Stimulated activated CD4-positive, alpha-beta T cell treated with anti-CD3 and anti-CD28 coated beads, Interleukin-12 subunit alpha, Interleukin-12 subunit beta, amount 100 ng/mL, for 24 hours (primary cell): Measurements from ENCODE around the gene FBF1.

Source experiments
- DNase-seq, 2 experiments: peaks; one replicate each; pipeline ENCODE4 v3.0.0-alpha.2; 2020; ENCODE audit warnings: low read depth in 2 of 2

FBF1 gene

DNA sequence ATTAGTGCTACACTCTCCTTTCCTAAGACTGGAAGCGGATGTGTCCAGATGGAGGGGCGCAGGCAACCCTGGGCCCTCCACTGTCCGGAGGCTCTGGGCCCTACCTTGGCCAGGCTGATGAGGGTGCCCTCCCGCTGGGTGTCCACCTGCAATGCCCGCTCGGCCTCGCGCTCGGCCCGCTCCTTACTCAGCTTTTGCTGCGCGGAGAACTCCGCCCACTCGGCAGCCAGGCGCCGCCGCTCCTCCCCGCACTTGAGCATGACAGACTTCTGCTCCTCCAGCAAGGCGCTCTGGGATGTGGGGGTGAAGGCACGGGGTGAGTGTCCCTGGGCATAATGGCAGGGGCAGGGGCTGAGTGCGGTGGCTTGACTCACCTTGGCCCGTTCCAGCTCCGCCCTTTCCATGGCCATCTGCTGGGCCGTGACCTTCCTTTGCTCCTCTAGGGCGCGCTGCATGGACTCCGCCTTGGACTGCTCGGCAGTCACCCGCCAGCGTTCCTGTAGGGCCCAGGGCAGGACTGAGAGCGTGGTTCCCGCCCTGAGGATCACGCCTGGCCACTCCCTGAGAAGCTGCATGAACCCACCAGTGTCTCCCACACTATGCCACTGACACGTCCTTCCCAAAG, 26.1 kb downstream of the FBF1 start:
- DNase-seq: no peak

GRCh38 chr17:75913537-75914210, 27.2 kb downstream of the FBF1 start:
- DNase-seq: no peak

GRCh38 chr17:75910699-75911098, 30.1 kb downstream of the FBF1 start:
- DNase-seq: no peak

DNA sequence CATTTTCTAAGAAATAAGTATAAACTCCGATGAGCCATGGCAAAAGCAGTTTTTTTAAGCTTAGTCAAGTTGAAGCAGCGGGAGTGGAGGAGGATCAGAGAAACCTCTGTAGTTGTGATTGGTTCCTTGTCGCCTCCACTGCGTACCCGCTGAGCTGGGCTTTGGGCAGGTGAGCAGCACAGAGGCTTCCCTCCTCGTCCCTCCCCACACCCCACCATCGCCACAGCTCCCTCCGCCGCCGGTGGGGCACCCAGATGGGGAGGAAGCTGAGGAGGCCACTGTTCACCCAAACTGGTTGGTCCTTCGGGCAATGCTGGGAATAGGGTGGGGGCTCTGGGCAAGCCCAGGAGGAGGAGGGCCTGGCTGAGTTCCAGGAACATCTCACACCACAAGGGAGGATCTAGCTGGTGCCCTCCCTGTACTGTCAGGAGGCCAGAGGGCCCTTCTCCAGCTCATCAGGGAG, 31.0 kb downstream of the FBF1 start:
- no peak for DNase-seq

DNA sequence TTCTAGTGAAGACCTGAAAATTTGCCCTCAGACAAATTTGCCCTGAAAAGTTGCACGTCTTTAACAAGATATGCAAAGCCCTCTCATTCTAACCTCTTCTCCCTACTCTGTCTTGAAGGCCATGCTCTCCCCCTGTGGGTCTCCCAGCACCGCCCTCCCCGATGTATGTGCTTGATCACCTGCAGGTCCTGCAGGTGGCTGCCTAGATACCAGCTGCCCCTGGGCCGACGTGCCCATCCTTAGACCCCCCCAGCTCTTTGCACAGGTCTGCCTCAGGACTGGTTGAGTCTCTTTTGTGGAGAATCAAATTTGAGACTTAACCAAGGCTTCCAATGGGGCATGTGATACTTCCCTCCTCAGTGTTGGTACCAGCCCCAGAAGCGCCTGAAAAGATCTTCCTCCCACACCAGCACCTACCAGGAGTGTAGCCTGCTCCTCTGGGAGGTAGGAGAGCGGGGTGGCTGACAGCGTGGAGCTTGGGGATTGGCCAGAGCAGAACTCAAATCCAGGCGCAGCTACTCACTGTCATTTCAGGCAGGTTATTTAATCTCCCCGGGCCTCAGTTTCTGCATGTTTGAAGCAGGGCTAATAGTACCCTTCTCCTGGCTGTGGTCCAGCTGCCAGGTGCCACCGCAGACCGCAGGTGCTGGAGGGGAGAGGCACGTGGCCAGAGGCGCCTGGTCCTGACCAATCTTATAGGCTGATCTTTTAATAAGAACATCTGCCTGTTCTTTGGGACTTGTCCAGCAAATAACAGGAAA, 31.6 kb downstream of the FBF1 start:
- no peak for DNase-seq

- no peak for DNase-seq
These were observed 32.6 kb downstream of the FBF1 start for GRCh38 chr17:75908201-75908600.

- DNase-seq: no peak
These were observed 34.5 kb downstream of the FBF1 start for GRCh38 chr17:75906143-75906884.

DNA sequence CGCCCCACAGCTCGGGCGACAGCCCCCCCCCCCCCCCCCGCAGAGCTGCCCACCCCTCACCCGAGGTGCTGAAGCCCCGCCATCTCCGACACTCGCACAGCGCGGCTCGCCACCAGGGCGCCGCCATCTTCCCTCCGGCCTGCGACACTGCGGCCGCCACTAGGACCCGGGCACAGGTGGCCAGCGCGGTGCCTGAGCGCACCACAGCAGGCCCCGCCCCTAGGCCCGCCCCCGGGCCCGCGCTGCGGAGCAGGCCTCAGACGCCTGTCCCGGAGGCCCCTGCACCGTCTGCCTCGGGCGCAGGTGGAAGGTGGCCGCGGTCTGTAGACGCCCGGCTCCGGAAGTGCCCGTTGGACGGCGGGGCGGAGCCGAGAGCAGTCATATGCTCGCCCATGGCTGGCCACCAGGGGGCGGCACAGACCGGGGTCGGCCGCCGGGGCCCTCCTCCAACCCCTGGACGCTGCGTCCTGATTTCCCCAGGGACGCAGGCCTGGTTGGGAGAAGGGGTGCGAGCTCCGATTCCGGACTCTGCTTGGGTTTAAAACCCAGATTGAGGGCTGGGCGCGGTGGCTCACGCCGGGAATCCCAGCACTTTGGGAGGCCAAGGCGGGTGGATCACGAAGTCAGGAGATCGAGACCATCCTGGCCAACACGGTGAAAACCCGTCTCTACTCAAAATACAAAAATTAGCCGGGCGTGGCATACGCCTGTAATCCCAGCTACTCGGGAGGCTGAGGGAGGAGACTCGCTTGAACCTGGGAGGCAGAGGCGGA, 35.9 kb downstream of the FBF1 start, which contains the start of gene MRPL38:
Gene MRPL38, minus strand, starts transcription at position 136 of the 773 bp plus-strand sequence. Its CDS starts 9 bp downstream, at position 127.
- peak; percentile 87 to 91 for DNase-seq

DNA sequence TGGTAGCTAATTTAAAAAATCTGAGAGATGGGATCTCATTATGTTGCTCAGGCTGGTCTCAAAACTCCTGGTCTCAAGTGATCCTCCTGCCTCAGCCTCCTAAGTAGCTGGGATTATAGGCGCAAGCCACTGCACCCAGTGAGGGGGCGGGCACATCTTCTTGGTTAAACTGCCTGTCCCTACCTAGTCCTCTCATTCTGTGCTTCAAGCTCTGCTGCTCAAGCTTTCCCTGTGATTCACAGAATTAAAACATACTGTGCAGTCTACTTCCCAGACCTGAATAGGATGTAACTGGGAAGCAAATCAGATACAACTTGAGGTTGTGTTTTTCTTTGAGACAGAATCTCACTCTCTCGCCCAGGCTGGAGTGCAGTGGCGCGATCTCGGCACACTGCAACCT, 38.4 kb downstream of the FBF1 start:
- DNase-seq: no peak

DNA sequence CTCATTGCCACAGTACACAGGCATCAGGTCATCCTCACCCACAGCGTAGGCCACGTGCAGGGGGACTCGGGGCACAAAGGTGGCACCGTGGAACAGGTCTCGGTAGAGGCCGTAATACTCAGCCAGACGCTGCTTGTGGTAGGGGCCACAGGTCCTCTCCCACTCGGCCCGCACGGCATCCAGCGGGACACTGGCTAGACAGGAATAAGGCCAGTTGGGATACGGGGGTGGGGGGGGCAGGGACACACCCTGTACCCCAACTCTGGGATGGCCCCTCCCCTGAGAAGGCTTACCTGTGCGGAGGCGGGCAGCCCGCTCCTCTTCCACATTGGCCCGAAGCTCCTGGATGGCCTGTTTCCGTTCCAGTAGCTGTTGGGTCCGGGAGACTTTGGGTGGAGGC, 39.1 kb downstream of the FBF1 start:
- no peak for DNase-seq

- no peak for DNase-seq
These were observed 39.9 kb downstream of the FBF1 start for GRCh38 chr17:75900691-75901533.

DNA sequence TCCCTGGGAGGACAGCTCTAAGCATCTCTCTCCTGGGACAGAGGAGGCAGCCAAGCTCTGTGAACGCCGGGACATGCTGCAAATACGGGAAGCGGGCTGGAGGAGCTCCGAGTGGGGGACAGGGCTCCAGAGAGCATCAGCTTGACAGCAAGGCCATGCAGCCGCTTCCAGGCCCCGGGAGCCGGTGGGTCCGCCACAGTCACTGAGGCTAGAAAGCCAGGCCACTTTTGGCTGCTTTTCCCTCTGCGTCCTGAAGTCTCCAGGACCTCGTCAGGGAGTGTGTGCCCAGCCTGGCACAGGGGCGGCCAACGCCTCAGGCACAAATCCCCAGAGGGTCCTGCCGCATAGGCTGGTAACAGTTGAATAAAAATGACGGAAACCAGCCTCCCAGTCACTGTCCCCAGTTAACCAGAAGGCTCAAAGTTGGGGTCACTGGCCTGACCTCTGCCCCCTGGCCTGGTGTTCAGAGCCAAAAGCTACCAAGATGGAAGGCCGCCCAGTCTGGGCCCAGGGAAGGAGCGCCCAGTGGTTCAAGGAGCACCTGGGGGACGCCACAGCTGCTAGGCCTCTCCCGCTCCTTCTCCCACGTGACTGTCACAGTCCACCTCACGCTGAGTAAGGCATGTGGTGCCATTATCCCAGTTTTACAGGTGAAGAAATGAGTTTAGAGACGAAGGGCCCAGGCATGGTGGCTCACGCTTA, 40.9 kb downstream of the FBF1 start:
- DNase-seq: no peak

- no peak for DNase-seq
These were observed 41.5 kb downstream of the FBF1 start for GRCh38 chr17:75899353-75899752.

DNA sequence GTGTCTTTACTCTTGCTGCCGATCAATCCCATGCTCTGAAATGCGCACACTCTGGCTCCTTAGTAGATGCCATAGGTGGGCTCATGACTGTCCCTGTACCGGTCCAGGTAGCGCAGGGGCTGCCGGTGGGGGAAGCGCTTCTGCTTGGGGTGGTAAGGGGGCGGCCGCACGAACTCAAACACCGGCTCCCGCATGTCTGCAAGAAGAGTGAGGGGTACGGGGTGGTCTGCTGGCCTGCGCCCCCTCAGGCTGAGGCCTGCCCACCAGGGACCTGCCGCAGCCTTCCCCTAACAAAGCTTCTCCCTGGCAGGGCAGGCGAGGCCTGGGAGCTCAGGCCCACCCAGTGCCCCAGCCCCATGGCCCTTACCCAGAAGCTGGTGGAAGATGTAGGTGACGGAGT, 42.1 kb downstream of the FBF1 start:
- no peak for DNase-seq

GRCh38 chr17:75898065-75898464, 42.8 kb downstream of the FBF1 start:
- no peak for DNase-seq

DNA sequence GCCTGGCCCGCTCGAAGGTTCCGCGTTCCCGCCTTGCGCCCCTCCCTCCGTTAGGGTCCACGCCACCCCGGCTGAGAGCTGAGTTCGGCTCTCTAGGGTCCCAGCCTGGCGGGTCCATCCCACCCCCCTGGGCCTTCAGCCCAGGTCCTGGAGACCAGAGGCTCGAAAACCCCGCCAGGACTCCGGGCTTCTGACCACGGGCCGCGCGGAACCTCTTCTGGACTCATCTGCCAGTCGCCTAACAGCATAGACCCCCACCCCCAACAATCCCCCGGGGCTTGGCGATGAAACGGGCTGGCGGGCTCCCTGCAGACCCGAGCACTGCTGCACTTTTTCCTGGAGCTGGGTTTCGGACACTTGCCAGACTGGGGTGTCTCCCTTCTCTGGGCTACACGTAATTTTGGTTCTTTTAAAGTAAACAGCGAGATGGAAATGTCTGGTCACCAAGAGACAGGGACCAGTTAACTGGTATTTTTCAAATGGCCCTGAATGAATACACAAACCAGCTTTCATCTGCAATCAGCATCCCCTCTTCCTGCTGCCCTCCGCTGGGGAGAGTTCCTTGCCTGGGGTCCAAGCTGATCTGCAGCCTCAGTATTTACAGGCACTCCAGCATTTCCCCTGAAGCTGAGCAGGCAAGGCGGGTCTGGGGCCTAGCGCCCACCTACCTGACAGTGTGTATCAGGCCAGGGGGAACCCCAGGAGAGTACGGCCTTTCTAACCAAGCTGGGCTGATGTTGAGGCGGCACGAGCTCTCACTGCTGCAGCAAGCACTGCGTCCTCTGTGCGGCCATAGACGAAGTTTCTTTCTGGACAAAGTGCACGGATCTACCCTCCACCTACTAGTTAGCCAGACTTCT, 43.5 kb downstream of the FBF1 start:
- DNase-seq: no peak

DNA sequence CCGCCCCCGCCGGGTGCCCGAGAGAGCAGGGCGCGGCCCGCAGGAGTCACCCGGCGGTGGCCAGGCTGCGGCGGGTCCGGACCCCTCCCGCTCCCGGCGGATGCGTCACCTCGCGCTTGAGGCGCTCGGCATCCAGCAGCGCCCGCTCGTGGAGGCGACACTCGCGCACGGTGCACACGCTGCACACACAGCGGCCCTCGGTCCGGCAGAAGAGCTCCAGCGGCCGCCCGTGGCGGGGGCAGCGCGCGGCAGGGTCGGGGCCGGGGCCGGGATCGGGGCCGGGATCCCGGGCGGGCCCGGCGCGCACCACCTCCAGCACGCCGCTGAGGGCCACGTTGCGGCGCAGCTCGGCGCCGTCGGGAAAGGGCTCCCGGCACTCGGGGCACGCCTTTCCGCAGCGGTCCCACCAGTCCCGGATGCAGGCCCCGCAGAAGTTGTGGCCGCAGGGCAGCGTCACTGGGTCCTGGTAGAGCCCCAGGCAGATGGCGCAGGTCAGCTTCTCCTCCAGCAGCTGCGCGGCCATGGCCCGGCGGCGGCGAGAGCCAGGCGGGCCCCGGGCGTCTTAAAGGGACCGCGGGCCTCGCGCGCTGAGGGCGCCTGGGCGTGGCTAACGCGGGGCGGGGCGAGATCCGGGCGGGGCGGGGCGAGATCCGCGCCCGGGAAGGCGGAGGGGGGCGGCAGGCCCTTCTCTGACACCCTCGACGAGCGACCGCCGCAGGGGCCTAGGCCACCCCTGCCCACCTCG, 44.3 kb downstream of the FBF1 start, which contains the start of gene TRIM65:
Gene TRIM65, minus strand, starts transcription at position 537 of the 745 bp plus-strand sequence. Its CDS starts 14 bp downstream, at position 523.
- peak; percentile 67 to 69 for DNase-seq
